Right lobe of liver (tissue), 4 donors: ENCODE data around the gene GAS6.

Experiments used
- POLR2A ChIP-seq: fragments of 450-650 bp; IDR thresholded peaks from one replicate; pipeline ENCODE4 v1.6.1; 2017; ENCODE audit warnings: antibody characterized with exemption, mild to moderate bottlenecking
- TF ChIP-seq, protein P1 (sequence below), 4 donors: fragments of 200-600 bp in 3 of 4; fragments of 450-650 bp in 1 of 4; IDR thresholded peaks; one replicate each; pipeline versions ENCODE4 v1.5.1 to v1.8.0; 2016 to 2022; ENCODE audit warnings: antibody characterized with exemption in 4 of 4, mild to moderate bottlenecking in 2 of 4
- donor health status: DM: no; HTN: no; CAD: no.
- donor health status: DM: no; HTN: no; CAD: no.
- donor health status: DM: no; HTN: yes; CAD: no.

- TF ChIP-seq, protein P1, sequence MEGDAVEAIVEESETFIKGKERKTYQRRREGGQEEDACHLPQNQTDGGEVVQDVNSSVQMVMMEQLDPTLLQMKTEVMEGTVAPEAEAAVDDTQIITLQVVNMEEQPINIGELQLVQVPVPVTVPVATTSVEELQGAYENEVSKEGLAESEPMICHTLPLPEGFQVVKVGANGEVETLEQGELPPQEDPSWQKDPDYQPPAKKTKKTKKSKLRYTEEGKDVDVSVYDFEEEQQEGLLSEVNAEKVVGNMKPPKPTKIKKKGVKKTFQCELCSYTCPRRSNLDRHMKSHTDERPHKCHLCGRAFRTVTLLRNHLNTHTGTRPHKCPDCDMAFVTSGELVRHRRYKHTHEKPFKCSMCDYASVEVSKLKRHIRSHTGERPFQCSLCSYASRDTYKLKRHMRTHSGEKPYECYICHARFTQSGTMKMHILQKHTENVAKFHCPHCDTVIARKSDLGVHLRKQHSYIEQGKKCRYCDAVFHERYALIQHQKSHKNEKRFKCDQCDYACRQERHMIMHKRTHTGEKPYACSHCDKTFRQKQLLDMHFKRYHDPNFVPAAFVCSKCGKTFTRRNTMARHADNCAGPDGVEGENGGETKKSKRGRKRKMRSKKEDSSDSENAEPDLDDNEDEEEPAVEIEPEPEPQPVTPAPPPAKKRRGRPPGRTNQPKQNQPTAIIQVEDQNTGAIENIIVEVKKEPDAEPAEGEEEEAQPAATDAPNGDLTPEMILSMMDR (IDR thresholded peaks at IDR 0.05), result no peak
- TF ChIP-seq POLR2A, result no peak
Observed at GRCh38 chr13:113802761-113803160, 61.1 kb downstream of the GAS6 start.
